Neural progenitor cell (in vitro differentiated cells): ENCODE data around the gene TIPRL. TPM values are rescaled to one million over a fixed set of nuclear protein-coding genes. Genes with fewer than 3 reads are reported as not detected.

Experiments used
- DNase-seq: peaks from one replicate; pipeline ENCODE4 v3.0.0-alpha.2; 2016; ENCODE audit warnings: low spot score
- H2AFZ ChIP-seq: fragments of 200-600 bp; sonication (generic); replicated peaks from 2 replicates; pipeline ENCODE4 v1.6.1; 2016; ENCODE audit warnings: antibody characterized with exemption
- H3F3A ChIP-seq: fragments of 200-600 bp; sonication (generic); 2 replicates; pipeline ENCODE4 v1.6.1; 2016; ENCODE audit warnings: antibody characterized with exemption, low read depth
- H3K27ac ChIP-seq: fragments of 200-600 bp; sonication (generic); 2 replicates; pipeline ENCODE4 v1.5.1; 2016; ENCODE audit warnings: mild to moderate bottlenecking
- H3K27me3 ChIP-seq: fragments of 200-600 bp; sonication (generic); 2 replicates; pipeline ENCODE4 v1.6.1; 2016; ENCODE audit warnings: mild to moderate bottlenecking, moderate library complexity
- H3K36me3 ChIP-seq: fragments of 200-600 bp; sonication (generic); 2 replicates; pipeline ENCODE4 v1.5.1; 2016
- H3K4me1 ChIP-seq: fragments of 200-600 bp; sonication (generic); 2 replicates; pipeline ENCODE4 v1.6.1; 2016; ENCODE audit warnings: mixed run types
- H3K4me2 ChIP-seq: fragments of 200-600 bp; sonication (generic); 2 replicates; pipeline ENCODE4 v1.6.1; 2016
- H3K4me3 ChIP-seq: fragments of 200-600 bp; sonication (generic); 2 replicates; pipeline ENCODE4 v1.5.1; 2016
- H3K79me2 ChIP-seq: fragments of 200-600 bp; sonication (generic); 2 replicates; pipeline ENCODE4 v1.6.1; 2016; ENCODE audit warnings: low read depth
- H3K9ac ChIP-seq: fragments of 200-600 bp; sonication (generic); 2 replicates; pipeline ENCODE4 v1.6.1; 2016
- H3K9me3 ChIP-seq: fragments of 200-600 bp; sonication (generic); 2 replicates; pipeline ENCODE4 v1.5.1; 2016; ENCODE audit warnings: low read depth
- H4K20me1 ChIP-seq: fragments of 200-600 bp; sonication (generic); 2 replicates; pipeline ENCODE4 v1.6.1; 2016; ENCODE audit warnings: low read depth
- H3K27ac Mint-ChIP-seq: 3 replicates; pipeline ENCODE4 v1.8.0; 2021; ENCODE audit warnings: mixed read lengths
- H3K27me3 Mint-ChIP-seq: 2 replicates; pipeline ENCODE4 v1.8.0; 2022; ENCODE audit warnings: low read depth, mild to moderate bottlenecking, inconsistent platforms, moderate library complexity, mixed read lengths; ENCODE audit not compliant: insufficient read depth
- H3K36me3 Mint-ChIP-seq: 3 replicates; pipeline ENCODE4 v1.8.0; 2021; ENCODE audit warnings: mixed read lengths
- H3K4me1 Mint-ChIP-seq: 3 replicates; pipeline ENCODE4 v1.8.0; 2021; ENCODE audit warnings: mixed read lengths
- H3K4me3 Mint-ChIP-seq: 3 replicates; pipeline ENCODE4 v1.8.0; 2021; ENCODE audit warnings: mild to moderate bottlenecking, moderate library complexity, mixed read lengths
- H3K9me3 Mint-ChIP-seq: 3 replicates; pipeline ENCODE4 v1.8.0; 2020; ENCODE audit warnings: mixed read lengths
- CTCF ChIP-seq: fragments of 200-600 bp; sonication (generic); IDR thresholded peaks from 2 replicates; pipeline ENCODE4 v1.5.1; 2017; ENCODE audit warnings: antibody characterized with exemption, mild to moderate bottlenecking
- EZH2 ChIP-seq: fragments of 200-600 bp; sonication (generic); IDR thresholded peaks from 2 replicates; pipeline ENCODE4 v1.6.1; 2017; ENCODE audit warnings: antibody characterized with exemption, mild to moderate bottlenecking, moderate library complexity
- EZH2phosphoT487 ChIP-seq: fragments of 200-600 bp; sonication (generic); IDR thresholded peaks from 2 replicates; pipeline ENCODE4 v1.6.1; 2017; ENCODE audit warnings: antibody characterized with exemption
- total RNA-seq: library from RNA; depleted of rRNA; stranded (reverse); fragments of >200 nt; gene quantifications from 2 replicates; pipeline ENCODE4 v1.2.3, GENCODE V29; 2015; ENCODE audit warnings: low replicate concordance

Gene TIPRL
- total RNA-seq, 1 donor from 2014 or later: 52.9 TPM

DNA sequence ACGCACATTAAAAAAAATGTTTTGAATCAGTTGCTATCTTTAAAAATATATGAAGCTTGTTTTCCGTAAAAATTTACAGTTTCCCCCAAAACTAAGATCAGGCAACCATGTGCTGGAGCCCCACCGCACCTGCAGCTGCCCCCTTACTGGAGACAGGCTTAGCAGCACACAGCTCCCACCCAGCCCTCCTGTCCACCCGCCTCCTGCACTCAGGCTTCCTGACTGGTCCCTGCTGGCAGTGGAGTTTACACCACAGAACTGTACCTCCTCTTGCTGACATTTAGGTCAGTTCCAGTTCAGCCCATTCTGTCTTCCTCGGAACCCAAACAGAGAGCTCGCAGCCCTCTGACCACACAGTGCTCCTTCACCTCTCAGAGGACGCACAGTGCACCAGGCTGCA, 44.1 kb upstream of the TIPRL start:
- Histone ChIP-seq H3K79me2 (peaks cover 66% of the 10 kb centered on the region), H3K4me2 (peak overlapping the region; percentile 96), H3K9me3 (no peaks in the 10 kb centered on the region), H3K4me1 (peaks cover 38% of the 10 kb centered on the region), H3K36me3 (no peaks in the 10 kb centered on the region), H4K20me1 (peaks cover 41% of the 10 kb centered on the region), H2AFZ (no peak overlapping the region), H3K4me3 (peak overlapping the region; percentile 81), H3K9ac (no peak overlapping the region), H3K27ac (no peak overlapping the region), H3F3A (peaks cover 22% of the 10 kb centered on the region), H3K27me3 (no peaks in the 10 kb centered on the region)
- no peak for DNase-seq
- peaks cover 27% of the 10 kb centered on the region for H3K36me3 Mint-ChIP-seq
- H3K27me3 Mint-ChIP-seq: peaks cover 10% of the 10 kb centered on the region
- no peaks in the 10 kb centered on the region for H3K9me3 Mint-ChIP-seq
- TF ChIP-seq EZH2phosphoT487 (no peak), EZH2 (no peak), CTCF (no peak)
- H3K4me3 Mint-ChIP-seq: peak overlapping the region; percentile 98
- peak overlapping the region; percentile 22 for H3K27ac Mint-ChIP-seq
- peaks cover 31% of the 10 kb centered on the region for H3K4me1 Mint-ChIP-seq

DNA sequence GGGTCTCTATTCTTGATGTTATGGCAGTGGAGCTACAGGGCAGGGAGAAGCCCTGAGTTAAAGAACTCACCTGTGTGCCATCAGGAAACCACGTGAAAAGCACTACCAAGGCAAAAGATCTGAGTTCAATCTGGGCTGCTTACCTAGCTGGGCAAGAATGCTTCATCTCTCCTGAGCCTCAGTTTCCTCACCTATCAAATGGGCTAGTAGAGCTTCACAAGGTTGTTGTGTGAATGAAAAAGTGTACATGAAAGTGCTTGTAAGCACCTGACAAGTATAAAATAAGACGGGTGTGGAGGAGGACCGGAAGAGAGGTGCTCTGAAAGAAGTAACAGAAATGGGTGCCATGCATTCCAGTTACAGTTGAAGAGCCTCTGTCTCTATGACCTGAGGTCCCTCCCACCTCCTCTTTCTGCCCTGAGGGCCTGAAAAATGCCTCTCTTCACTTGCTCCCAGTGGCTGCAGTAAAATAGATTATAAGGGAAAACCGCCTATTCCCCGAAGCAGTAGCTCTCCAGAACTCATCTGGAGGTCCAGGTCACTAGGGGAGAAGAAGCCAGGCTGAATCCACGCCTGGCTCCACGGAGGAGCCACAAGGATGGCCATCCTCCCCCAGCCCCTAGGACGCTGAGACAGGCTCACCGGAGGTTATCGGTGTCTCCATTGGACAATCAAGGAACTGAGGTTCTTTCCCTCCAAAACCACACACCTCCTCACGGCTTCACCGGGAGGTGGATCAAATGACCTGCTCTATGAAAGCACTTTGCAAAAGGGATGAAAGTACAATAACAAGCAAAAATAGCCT, 43.4 kb upstream of the TIPRL start:
- Mint-ChIP-seq H3K4me1 (peaks cover 31% of the 10 kb centered on the region), H3K27ac (peak overlapping the region; percentile 96), H3K27me3 (peaks cover 10% of the 10 kb centered on the region), H3K4me3 (peak overlapping the region; percentile 98), H3K36me3 (peaks cover 21% of the 10 kb centered on the region), H3K9me3 (no peaks in the 10 kb centered on the region)
- H3K36me3 ChIP-seq: no peaks in the 10 kb centered on the region
- H3K27ac ChIP-seq: no peak overlapping the region
- peak overlapping the region; percentile 81 for H3K4me3 ChIP-seq
- peaks cover 34% of the 10 kb centered on the region for H4K20me1 ChIP-seq
- TF ChIP-seq CTCF: no peak
- no peak for TF ChIP-seq EZH2phosphoT487
- TF ChIP-seq EZH2: no peak
- no peak overlapping the region for H3K9ac ChIP-seq
- peaks cover 60% of the 10 kb centered on the region for H3K79me2 ChIP-seq
- H3K27me3 ChIP-seq: no peaks in the 10 kb centered on the region
- peaks cover 38% of the 10 kb centered on the region for H3K4me1 ChIP-seq
- no peak for DNase-seq
- H3K4me2 ChIP-seq: peak overlapping the region; percentile 96
- peak overlapping the region; percentile 93 for H2AFZ ChIP-seq
- H3F3A ChIP-seq: peaks cover 22% of the 10 kb centered on the region
- H3K9me3 ChIP-seq: no peaks in the 10 kb centered on the region

DNA sequence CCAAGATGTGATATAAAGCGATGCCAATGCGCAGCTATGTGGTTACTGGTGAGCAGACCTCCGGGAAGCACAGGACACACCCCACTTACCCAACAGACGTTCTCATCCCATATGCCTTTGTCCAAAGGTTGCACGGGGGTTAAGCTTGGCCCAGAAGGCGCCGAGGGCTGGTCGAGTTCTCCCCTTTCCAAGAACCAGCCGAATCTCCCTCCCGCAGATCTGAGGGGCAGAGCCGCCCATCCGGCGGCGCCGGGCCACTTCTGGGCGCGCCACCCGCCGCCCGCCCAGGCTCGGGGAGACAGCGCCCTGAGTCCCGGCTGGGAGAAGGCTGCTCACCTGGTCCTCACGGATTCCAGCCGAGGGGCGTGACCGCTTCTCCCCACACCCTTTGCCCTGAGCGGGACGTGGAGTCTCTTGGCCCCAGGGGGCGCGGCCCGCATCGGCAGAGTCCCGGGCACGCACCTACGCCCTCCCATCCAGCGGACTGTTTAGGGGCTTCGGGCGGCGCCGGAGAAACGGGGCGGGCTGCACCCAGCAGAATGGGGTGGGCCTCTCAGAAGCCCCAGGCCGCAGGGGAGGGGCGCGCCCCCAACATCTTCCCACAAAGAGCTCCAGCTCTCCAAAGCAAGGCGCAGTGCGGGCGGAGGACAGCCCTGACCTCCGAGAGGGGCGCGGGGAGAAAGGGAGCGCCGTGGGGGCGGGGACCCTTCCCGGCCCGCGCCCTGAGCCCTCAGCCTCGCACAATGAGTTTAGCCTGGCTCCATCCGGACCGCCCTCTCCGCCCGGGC, 42.6 kb upstream of the TIPRL start:
- peak overlapping the region; percentile 93 for H2AFZ ChIP-seq
- peak overlapping the region; percentile 96 for H3K27ac Mint-ChIP-seq
- H3K27me3 Mint-ChIP-seq: peaks cover 7% of the 10 kb centered on the region
- no peaks in the 10 kb centered on the region for H3K9me3 Mint-ChIP-seq
- peaks cover 52% of the 10 kb centered on the region for H3K79me2 ChIP-seq
- H3K27ac ChIP-seq: no peak overlapping the region
- no peaks in the 10 kb centered on the region for H3K9me3 ChIP-seq
- H3F3A ChIP-seq: peaks cover 22% of the 10 kb centered on the region
- DNase-seq: peak; percentile 69
- peak overlapping the region; percentile 98 for H3K4me3 Mint-ChIP-seq
- H3K9ac ChIP-seq: peak overlapping the region; percentile 58
- H4K20me1 ChIP-seq: peaks cover 26% of the 10 kb centered on the region
- peaks cover 31% of the 10 kb centered on the region for H3K4me1 Mint-ChIP-seq
- peaks cover 16% of the 10 kb centered on the region for H3K36me3 Mint-ChIP-seq
- H3K27me3 ChIP-seq: no peaks in the 10 kb centered on the region
- H3K4me2 ChIP-seq: peak overlapping the region; percentile 96
- H3K36me3 ChIP-seq: no peaks in the 10 kb centered on the region
- peak overlapping the region; percentile 81 for H3K4me3 ChIP-seq
- TF ChIP-seq CTCF (no peak), EZH2 (no peak)
- H3K4me1 ChIP-seq: peaks cover 38% of the 10 kb centered on the region
